K562 (cell line): ENCODE data around the gene CGNL1. TPM values are rescaled to one million over a fixed set of nuclear protein-coding genes. Genes with fewer than 3 reads are reported as not detected.

Source experiments
- ARID1B ChIP-seq: fragments of 450-650 bp; IDR thresholded peaks from 2 replicates; pipeline ENCODE4 v1.6.1; 2016; ENCODE audit warnings: antibody characterized with exemption, mild to moderate bottlenecking, inconsistent platforms
- NCOA1 ChIP-seq: fragments of 450-650 bp; IDR thresholded peaks from 2 replicates; pipeline ENCODE4 v1.6.1; 2016; ENCODE audit warnings: low read depth
- RCOR1 ChIP-seq, 2 experiments: IDR thresholded peaks; 2 replicates each; pipeline ENCODE4 v1.6.1; 2012; ENCODE audit warnings: low read depth in 2 of 2, low read length in 2 of 2, borderline replicate concordance in 1 of 2, improper control_type of control experiment in 1 of 2
- ZNF699 ChIP-seq: fragments of 250-450 bp; sonication (Bioruptor Pico); IDR thresholded peaks from 2 replicates; pipeline ENCODE4 v1.8.0; 2021; ENCODE audit warnings: mild to moderate bottlenecking, moderate library complexity; ENCODE audit not compliant: insufficient replicate concordance
- polyA plus RNA-seq, 8 experiments: library from polyadenylated mRNA; depleted of rRNA in 4 of 8; stranded (reverse) in 5 of 8; unstranded in 3 of 8; fragments of >200 nt; fragmentation: Nextera tagmentation in 2 of 8; fragmentation: Illumina TruSeq in 1 of 8; extraction: Ambion mirVana in 2 of 8; extraction: Trizol in 1 of 8; gene quantifications; 2 replicates each; pipeline versions ENCODE4 v1.2.1 to v1.2.3, GENCODE V29; 2011 to 2014; ENCODE audit warnings: inconsistent platforms in 1 of 8, missing spikeins in 1 of 8
- total RNA-seq, 7 experiments: library from RNA; depleted of rRNA in 6 of 7; stranded (reverse); fragments of >200 nt in 6 of 7; fragmentation: Illumina TruSeq in 2 of 7; extraction: Trizol in 2 of 7; gene quantifications; 2 replicates each; pipeline versions ENCODE4 v1.2.1 to v1.2.3, GENCODE V29; 2011 to 2021; ENCODE audit warnings: low replicate concordance in 1 of 7
- TF ChIP-seq, protein P1 (sequence below): IDR thresholded peaks from 2 replicates; pipeline ENCODE4 v1.6.1; 2016; ENCODE audit warnings: missing genetic modification characterization, missing compliant biosample characterization
- TF ChIP-seq, protein P2 (sequence below), 2 experiments: IDR thresholded peaks; 2 replicates each; pipeline ENCODE4 v1.6.1; 2011; ENCODE audit warnings: borderline replicate concordance in 1 of 2, control low read depth in 1 of 2, low read depth in 1 of 2, low read length in 1 of 2, mild to moderate bottlenecking in 1 of 2, mixed read lengths in 1 of 2, moderate library complexity in 1 of 2; ENCODE audit not compliant: insufficient read depth in 1 of 2, insufficient read length in 1 of 2, poor library complexity in 1 of 2, severe bottlenecking in 1 of 2; ENCODE audit errors: extremely low read depth in 1 of 2
- TF ChIP-seq, protein P3 (sequence below): sonication (generic); formaldehyde crosslinking; IDR thresholded peaks from 2 replicates; pipeline ENCODE4 v1.8.1; 2023; ENCODE audit warnings: mild to moderate bottlenecking, missing genetic modification reagents
- TF ChIP-seq, protein P4 (sequence below): fragments of 450-650 bp; IDR thresholded peaks from 2 replicates; pipeline ENCODE4 v1.6.1; 2017; ENCODE audit warnings: antibody characterized with exemption, mild to moderate bottlenecking
- TF ChIP-seq, protein P5 (sequence below): fragments of 450-650 bp; formaldehyde crosslinking; IDR thresholded peaks from 2 replicates; pipeline ENCODE4 v1.4.0; 2020; ENCODE audit warnings: mild to moderate bottlenecking, moderate library complexity
- TF ChIP-seq, protein P6 (sequence below), 3 experiments: IDR thresholded peaks in 2 of 3; conservative IDR thresholded peaks in 1 of 3; 2 replicates each; pipeline ENCODE4 v1.5.1; 2011 to 2012; ENCODE audit warnings: low read length in 3 of 3, mild to moderate bottlenecking in 3 of 3, control low read depth in 2 of 3, improper control_type of control experiment in 1 of 3, inconsistent platforms in 1 of 3, low read depth in 1 of 3, mixed read lengths in 1 of 3, moderate library complexity in 1 of 3; ENCODE audit not compliant: insufficient read depth in 2 of 3
- TF ChIP-seq, protein P7 (sequence below): fragments of 450-650 bp; IDR thresholded peaks from 2 replicates; pipeline ENCODE4 v1.6.1; 2018; ENCODE audit warnings: mild to moderate bottlenecking, low read depth; ENCODE audit not compliant: partially characterized antibody

CGNL1 gene
- total and polyA plus RNA-seq, 9 of the 15 experiments (the other 6 are each of a cell fraction or from before 2014, with no cell fraction given): 0.01 to 0.07 TPM; not detected in 7

DNA sequence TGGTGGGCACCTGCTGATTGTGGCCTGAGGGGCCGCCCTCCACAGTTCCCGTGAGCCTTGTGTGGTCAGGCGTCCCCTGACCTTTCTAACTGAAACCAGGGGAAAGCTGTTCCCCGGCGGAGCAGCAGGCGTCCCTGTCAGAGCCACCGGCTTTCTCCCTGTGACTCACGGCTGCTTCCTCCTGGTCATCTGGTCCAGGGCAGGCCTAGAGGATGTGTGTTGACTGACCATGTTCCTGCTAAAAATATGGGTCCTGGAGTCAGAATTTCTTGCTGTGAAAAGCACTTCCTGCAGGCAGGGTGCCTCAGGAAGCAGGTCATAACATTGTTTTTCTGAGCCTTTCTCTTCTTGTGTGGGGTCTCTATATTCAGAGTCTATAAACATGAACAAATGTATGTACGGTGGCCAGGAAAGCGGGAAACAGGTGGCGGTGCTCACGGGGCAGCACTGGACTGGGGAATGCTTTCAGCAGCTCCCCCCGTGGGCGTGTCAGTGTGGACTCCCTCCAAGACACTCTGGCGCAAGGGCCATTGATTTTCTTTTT, 38.4 kb upstream of the CGNL1 start (continued):
- TF ChIP-seq ZNF699 (CRISPR knock-in tag) (no peak), RCOR1 (IDR thresholded peaks at IDR 0.05; ENCODE audit: borderline replicate concordance in 1 of 2, low read depth in 2 of 2, low read length in 2 of 2) (peak in 1 of 2 experiments; percentile 46; a peak in 1 of 4 replicates), NCOA1 (no peak), ARID1B (no peak)
- TF ChIP-seq, protein P1, sequence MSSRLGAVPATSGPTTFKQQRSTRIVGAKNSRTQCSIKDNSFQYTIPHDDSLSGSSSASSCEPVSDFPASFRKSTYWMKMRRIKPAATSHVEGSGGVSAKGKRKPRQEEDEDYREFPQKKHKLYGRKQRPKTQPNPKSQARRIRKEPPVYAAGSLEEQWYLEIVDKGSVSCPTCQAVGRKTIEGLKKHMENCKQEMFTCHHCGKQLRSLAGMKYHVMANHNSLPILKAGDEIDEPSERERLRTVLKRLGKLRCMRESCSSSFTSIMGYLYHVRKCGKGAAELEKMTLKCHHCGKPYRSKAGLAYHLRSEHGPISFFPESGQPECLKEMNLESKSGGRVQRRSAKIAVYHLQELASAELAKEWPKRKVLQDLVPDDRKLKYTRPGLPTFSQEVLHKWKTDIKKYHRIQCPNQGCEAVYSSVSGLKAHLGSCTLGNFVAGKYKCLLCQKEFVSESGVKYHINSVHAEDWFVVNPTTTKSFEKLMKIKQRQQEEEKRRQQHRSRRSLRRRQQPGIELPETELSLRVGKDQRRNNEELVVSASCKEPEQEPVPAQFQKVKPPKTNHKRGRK (tag): no peak
- TF ChIP-seq, protein P2, sequence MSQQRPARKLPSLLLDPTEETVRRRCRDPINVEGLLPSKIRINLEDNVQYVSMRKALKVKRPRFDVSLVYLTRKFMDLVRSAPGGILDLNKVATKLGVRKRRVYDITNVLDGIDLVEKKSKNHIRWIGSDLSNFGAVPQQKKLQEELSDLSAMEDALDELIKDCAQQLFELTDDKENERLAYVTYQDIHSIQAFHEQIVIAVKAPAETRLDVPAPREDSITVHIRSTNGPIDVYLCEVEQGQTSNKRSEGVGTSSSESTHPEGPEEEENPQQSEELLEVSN (IDR thresholded peaks at IDR 0.05; ENCODE audit: borderline replicate concordance in 1 of 2, extremely low read depth in 1 of 2, insufficient read depth in 1 of 2, insufficient read length in 1 of 2, low read depth in 1 of 2, low read length in 1 of 2, poor library complexity in 1 of 2, severe bottlenecking in 1 of 2): peak in 1 of 2 experiments; percentile 24
- TF ChIP-seq, protein P3, sequence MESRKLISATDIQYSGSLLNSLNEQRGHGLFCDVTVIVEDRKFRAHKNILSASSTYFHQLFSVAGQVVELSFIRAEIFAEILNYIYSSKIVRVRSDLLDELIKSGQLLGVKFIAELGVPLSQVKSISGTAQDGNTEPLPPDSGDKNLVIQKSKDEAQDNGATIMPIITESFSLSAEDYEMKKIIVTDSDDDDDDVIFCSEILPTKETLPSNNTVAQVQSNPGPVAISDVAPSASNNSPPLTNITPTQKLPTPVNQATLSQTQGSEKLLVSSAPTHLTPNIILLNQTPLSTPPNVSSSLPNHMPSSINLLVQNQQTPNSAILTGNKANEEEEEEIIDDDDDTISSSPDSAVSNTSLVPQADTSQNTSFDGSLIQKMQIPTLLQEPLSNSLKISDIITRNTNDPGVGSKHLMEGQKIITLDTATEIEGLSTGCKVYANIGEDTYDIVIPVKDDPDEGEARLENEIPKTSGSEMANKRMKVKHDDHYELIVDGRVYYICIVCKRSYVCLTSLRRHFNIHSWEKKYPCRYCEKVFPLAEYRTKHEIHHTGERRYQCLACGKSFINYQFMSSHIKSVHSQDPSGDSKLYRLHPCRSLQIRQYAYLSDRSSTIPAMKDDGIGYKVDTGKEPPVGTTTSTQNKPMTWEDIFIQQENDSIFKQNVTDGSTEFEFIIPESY (CRISPR knock-in tag): peak; percentile 56; the same call in 1 of the 2 replicates
- TF ChIP-seq, protein P4, sequence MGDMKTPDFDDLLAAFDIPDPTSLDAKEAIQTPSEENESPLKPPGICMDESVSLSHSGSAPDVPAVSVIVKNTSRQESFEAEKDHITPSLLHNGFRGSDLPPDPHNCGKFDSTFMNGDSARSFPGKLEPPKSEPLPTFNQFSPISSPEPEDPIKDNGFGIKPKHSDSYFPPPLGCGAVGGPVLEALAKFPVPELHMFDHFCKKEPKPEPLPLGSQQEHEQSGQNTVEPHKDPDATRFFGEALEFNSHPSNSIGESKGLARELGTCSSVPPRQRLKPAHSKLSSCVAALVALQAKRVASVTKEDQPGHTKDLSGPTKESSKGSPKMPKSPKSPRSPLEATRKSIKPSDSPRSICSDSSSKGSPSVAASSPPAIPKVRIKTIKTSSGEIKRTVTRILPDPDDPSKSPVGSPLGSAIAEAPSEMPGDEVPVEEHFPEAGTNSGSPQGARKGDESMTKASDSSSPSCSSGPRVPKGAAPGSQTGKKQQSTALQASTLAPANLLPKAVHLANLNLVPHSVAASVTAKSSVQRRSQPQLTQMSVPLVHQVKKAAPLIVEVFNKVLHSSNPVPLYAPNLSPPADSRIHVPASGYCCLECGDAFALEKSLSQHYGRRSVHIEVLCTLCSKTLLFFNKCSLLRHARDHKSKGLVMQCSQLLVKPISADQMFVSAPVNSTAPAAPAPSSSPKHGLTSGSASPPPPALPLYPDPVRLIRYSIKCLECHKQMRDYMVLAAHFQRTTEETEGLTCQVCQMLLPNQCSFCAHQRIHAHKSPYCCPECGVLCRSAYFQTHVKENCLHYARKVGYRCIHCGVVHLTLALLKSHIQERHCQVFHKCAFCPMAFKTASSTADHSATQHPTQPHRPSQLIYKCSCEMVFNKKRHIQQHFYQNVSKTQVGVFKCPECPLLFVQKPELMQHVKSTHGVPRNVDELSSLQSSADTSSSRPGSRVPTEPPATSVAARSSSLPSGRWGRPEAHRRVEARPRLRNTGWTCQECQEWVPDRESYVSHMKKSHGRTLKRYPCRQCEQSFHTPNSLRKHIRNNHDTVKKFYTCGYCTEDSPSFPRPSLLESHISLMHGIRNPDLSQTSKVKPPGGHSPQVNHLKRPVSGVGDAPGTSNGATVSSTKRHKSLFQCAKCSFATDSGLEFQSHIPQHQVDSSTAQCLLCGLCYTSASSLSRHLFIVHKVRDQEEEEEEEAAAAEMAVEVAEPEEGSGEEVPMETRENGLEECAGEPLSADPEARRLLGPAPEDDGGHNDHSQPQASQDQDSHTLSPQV: peak; percentile 57
- TF ChIP-seq, protein P5, sequence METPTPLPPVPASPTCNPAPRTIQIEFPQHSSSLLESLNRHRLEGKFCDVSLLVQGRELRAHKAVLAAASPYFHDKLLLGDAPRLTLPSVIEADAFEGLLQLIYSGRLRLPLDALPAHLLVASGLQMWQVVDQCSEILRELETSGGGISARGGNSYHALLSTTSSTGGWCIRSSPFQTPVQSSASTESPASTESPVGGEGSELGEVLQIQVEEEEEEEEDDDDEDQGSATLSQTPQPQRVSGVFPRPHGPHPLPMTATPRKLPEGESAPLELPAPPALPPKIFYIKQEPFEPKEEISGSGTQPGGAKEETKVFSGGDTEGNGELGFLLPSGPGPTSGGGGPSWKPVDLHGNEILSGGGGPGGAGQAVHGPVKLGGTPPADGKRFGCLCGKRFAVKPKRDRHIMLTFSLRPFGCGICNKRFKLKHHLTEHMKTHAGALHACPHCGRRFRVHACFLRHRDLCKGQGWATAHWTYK (CRISPR knock-in tag): no peak
- TF ChIP-seq, protein P6, sequence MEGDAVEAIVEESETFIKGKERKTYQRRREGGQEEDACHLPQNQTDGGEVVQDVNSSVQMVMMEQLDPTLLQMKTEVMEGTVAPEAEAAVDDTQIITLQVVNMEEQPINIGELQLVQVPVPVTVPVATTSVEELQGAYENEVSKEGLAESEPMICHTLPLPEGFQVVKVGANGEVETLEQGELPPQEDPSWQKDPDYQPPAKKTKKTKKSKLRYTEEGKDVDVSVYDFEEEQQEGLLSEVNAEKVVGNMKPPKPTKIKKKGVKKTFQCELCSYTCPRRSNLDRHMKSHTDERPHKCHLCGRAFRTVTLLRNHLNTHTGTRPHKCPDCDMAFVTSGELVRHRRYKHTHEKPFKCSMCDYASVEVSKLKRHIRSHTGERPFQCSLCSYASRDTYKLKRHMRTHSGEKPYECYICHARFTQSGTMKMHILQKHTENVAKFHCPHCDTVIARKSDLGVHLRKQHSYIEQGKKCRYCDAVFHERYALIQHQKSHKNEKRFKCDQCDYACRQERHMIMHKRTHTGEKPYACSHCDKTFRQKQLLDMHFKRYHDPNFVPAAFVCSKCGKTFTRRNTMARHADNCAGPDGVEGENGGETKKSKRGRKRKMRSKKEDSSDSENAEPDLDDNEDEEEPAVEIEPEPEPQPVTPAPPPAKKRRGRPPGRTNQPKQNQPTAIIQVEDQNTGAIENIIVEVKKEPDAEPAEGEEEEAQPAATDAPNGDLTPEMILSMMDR (IDR thresholded peaks at IDR 0.05 in 2 of 3, conservative IDR thresholded peaks at IDR 0.05 in 1 of 3; ENCODE audit: insufficient read depth in 2 of 3, low read depth in 1 of 3, low read length in 3 of 3): peak; percentile 44 to 94 (median 76)
- TF ChIP-seq, protein P7, sequence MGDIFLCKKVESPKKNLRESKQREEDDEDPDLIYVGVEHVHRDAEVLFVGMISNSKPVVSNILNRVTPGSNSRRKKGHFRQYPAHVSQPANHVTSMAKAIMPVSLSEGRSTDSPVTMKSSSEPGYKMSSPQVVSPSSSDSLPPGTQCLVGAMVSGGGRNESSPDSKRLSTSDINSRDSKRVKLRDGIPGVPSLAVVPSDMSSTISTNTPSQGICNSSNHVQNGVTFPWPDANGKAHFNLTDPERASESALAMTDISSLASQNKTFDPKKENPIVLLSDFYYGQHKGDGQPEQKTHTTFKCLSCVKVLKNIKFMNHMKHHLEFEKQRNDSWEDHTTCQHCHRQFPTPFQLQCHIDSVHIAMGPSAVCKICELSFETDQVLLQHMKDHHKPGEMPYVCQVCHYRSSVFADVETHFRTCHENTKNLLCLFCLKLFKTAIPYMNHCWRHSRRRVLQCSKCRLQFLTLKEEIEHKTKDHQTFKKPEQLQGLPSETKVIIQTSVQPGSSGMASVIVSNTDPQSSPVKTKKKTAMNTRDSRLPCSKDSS: no peak
